WTC11 (cell line): Measurements from ENCODE around the gene VCX3B. TPM values are rescaled to one million over a fixed set of nuclear protein-coding genes. Genes with fewer than 3 reads are reported as not detected.

Experiments
- ATAC-seq: fragments of 200-7000 bp; cut with Tn5 transposase; 2 replicates; pipeline ENCODE4 v1.10.0; 2021; ENCODE audit warnings: mild to moderate bottlenecking, moderate library complexity
- CTCF ChIA-PET: fragments of 300-600 bp; sonication (Branson Sonifier 250); formaldehyde crosslinking; loops from one replicate; lab custom pipeline; 2021; ENCODE audit warnings: antibody characterized with exemption; lab: Charles Lee
- POLR2A ChIA-PET: fragments of 350-600 bp; sonication (Branson Sonifier 250); formaldehyde crosslinking; loops from one replicate; lab custom pipeline; 2021; ENCODE audit warnings: antibody characterized with exemption; lab: Charles Lee
- DNase-seq: peaks from one replicate; pipeline ENCODE4 v3.0.0; 2021; ENCODE audit warnings: low spot score
- H3K27ac Mint-ChIP-seq: 2 replicates; pipeline ENCODE4 v1.8.0; 2021; ENCODE audit warnings: mixed read lengths
- H3K27me3 Mint-ChIP-seq: 2 replicates; pipeline ENCODE4 v1.8.0; 2021; ENCODE audit warnings: low read depth, mild to moderate bottlenecking, moderate library complexity, mixed read lengths
- H3K36me3 Mint-ChIP-seq: 2 replicates; pipeline ENCODE4 v1.8.0; 2021; ENCODE audit warnings: mixed read lengths
- H3K4me1 Mint-ChIP-seq: 2 replicates; pipeline ENCODE4 v1.8.0; 2022; ENCODE audit warnings: mixed read lengths
- H3K4me3 Mint-ChIP-seq: 2 replicates; pipeline ENCODE4 v1.8.0; 2021; ENCODE audit warnings: mild to moderate bottlenecking, moderate library complexity, mixed read lengths
- H3K9me3 Mint-ChIP-seq: 2 replicates; pipeline ENCODE4 v1.8.0; 2021; ENCODE audit warnings: mixed read lengths
- FOXP1 ChIP-seq: sonication (generic); formaldehyde crosslinking; IDR thresholded peaks from 2 replicates; pipeline ENCODE4 v1.8.0; 2022; ENCODE audit warnings: missing genetic modification reagents, mild to moderate bottlenecking, moderate library complexity, borderline replicate concordance
- GRHL2 ChIP-seq: fragments of 250-450 bp; sonication (Bioruptor Pico); IDR thresholded peaks from 2 replicates; pipeline ENCODE4 v1.8.0; 2022; ENCODE audit warnings: mild to moderate bottlenecking, moderate library complexity; ENCODE audit not compliant: insufficient replicate concordance, severe bottlenecking
- NFYB ChIP-seq: sonication (generic); formaldehyde crosslinking; conservative IDR thresholded peaks from 2 replicates; pipeline ENCODE4 v1.8.0; 2022; ENCODE audit warnings: low read depth, missing genetic modification reagents
- NR3C1 ChIP-seq: sonication (generic); formaldehyde crosslinking; conservative IDR thresholded peaks from 2 replicates; pipeline ENCODE4 v1.8.1; 2023; ENCODE audit warnings: low read depth, mild to moderate bottlenecking, missing genetic modification reagents
- PRRX2 ChIP-seq: fragments of 250-450 bp; sonication (Bioruptor Pico); IDR thresholded peaks from 2 replicates; pipeline ENCODE4 v1.8.0; 2021; ENCODE audit warnings: mild to moderate bottlenecking
- RELA ChIP-seq: sonication (generic); formaldehyde crosslinking; IDR thresholded peaks from 2 replicates; pipeline ENCODE4 v1.8.1; 2022; ENCODE audit warnings: missing genetic modification reagents, mild to moderate bottlenecking, borderline replicate concordance
- ZNF416 ChIP-seq: fragments of 250-450 bp; sonication (Bioruptor Pico); IDR thresholded peaks from 2 replicates; pipeline ENCODE4 v1.9.0; 2021; ENCODE audit warnings: mild to moderate bottlenecking, inconsistent platforms
- total RNA-seq: library from RNA; stranded (reverse); gene quantifications from 3 replicates; pipeline ENCODE4 v1.2.3, GENCODE V29; 2021
- TF ChIP-seq, protein P1 (sequence below): sonication (generic); formaldehyde crosslinking; IDR thresholded peaks from 2 replicates; pipeline ENCODE4 v1.8.0; 2022; ENCODE audit warnings: missing genetic modification reagents
- TF ChIP-seq, protein P2 (sequence below): sonication (generic); formaldehyde crosslinking; IDR thresholded peaks from 2 replicates; pipeline ENCODE4 v1.8.1; 2023; ENCODE audit warnings: mild to moderate bottlenecking, missing genetic modification reagents
- TF ChIP-seq, protein P3 (sequence below): sonication (generic); formaldehyde crosslinking; IDR thresholded peaks from 2 replicates; pipeline ENCODE4 v1.8.1; 2023; ENCODE audit warnings: mild to moderate bottlenecking, missing genetic modification reagents, moderate library complexity
- TF ChIP-seq, protein P4 (sequence below): sonication (generic); formaldehyde crosslinking; IDR thresholded peaks from 2 replicates; pipeline ENCODE4 v1.8.1; 2022; ENCODE audit warnings: low read depth, mild to moderate bottlenecking, moderate library complexity, missing genetic modification reagents, borderline replicate concordance
- TF ChIP-seq, protein P5 (sequence below): fragments of 250-450 bp; sonication (Bioruptor Pico); IDR thresholded peaks from 2 replicates; pipeline ENCODE4 v1.9.0; 2021; ENCODE audit warnings: mild to moderate bottlenecking, borderline replicate concordance
- TF ChIP-seq, protein P6 (sequence below): sonication (generic); formaldehyde crosslinking; IDR thresholded peaks from 2 replicates; pipeline ENCODE4 v1.8.0; 2022; ENCODE audit warnings: mild to moderate bottlenecking, missing genetic modification reagents
- TF ChIP-seq, protein P7 (sequence below): sonication (generic); formaldehyde crosslinking; IDR thresholded peaks from 2 replicates; pipeline ENCODE4 v1.8.1; 2023; ENCODE audit warnings: mild to moderate bottlenecking, moderate library complexity, missing genetic modification reagents
- TF ChIP-seq, protein P8 (sequence below): sonication (generic); formaldehyde crosslinking; IDR thresholded peaks from 2 replicates; pipeline ENCODE4 v1.8.0; 2023; ENCODE audit warnings: missing genetic modification reagents
- TF ChIP-seq, protein P9 (sequence below): fragments of 250-450 bp; sonication (Bioruptor Pico); IDR thresholded peaks from 2 replicates; pipeline ENCODE4 v1.9.0; 2021; ENCODE audit warnings: mild to moderate bottlenecking

VCX3B gene
- total RNA-seq, 1 experiment from 2014 or later, result not detected

DNA sequence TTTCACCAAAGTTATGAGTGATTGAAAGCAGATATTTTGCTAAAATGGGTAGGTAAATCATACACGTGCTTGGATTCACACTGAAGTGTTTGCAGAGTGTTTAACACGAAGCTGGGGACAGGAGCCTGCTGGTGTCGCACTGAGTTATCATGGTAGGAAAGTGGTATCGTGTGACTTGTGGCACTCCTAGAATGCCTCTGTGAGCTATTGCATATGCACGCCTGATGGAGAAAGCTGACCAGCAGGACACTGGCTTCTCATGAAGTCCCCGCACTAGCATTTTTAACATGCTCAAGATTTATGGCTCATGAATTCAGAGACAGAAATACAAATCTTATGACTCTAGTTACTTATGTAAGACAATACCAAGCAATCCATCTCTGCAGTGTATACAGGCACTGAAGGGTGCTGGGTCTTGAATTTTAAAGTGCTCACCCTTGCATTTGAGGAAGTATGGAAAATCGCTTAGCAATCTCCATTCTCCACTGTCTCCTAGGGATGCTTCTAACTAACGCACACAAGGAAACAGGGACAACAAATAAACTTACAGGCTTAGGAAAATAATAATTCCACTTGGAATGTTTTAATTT is 19.8 kb downstream of the VCX3B start:
- ATAC-seq, result no peak
- H3K27ac Mint-ChIP-seq, result no peak overlapping the region
- H3K4me1 Mint-ChIP-seq, result no peaks in the 10 kb centered on the region
- TF ChIP-seq ZNF416 (CRISPR knock-in tag) (no peak), RELA (CRISPR knock-in tag) (no peak), NFYB (CRISPR knock-in tag) (no peak), NR3C1 (CRISPR knock-in tag) (no peak), GRHL2 (CRISPR knock-in tag) (no peak), PRRX2 (CRISPR knock-in tag) (no peak), FOXP1 (CRISPR knock-in tag) (no peak)
- TF ChIP-seq, protein P1, sequence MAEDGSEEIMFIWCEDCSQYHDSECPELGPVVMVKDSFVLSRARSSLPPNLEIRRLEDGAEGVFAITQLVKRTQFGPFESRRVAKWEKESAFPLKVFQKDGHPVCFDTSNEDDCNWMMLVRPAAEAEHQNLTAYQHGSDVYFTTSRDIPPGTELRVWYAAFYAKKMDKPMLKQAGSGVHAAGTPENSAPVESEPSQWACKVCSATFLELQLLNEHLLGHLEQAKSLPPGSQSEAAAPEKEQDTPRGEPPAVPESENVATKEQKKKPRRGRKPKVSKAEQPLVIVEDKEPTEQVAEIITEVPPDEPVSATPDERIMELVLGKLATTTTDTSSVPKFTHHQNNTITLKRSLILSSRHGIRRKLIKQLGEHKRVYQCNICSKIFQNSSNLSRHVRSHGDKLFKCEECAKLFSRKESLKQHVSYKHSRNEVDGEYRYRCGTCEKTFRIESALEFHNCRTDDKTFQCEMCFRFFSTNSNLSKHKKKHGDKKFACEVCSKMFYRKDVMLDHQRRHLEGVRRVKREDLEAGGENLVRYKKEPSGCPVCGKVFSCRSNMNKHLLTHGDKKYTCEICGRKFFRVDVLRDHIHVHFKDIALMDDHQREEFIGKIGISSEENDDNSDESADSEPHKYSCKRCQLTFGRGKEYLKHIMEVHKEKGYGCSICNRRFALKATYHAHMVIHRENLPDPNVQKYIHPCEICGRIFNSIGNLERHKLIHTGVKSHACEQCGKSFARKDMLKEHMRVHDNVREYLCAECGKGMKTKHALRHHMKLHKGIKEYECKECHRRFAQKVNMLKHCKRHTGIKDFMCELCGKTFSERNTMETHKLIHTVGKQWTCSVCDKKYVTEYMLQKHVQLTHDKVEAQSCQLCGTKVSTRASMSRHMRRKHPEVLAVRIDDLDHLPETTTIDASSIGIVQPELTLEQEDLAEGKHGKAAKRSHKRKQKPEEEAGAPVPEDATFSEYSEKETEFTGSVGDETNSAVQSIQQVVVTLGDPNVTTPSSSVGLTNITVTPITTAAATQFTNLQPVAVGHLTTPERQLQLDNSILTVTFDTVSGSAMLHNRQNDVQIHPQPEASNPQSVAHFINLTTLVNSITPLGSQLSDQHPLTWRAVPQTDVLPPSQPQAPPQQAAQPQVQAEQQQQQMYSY, result no peak
- TF ChIP-seq, protein P2, sequence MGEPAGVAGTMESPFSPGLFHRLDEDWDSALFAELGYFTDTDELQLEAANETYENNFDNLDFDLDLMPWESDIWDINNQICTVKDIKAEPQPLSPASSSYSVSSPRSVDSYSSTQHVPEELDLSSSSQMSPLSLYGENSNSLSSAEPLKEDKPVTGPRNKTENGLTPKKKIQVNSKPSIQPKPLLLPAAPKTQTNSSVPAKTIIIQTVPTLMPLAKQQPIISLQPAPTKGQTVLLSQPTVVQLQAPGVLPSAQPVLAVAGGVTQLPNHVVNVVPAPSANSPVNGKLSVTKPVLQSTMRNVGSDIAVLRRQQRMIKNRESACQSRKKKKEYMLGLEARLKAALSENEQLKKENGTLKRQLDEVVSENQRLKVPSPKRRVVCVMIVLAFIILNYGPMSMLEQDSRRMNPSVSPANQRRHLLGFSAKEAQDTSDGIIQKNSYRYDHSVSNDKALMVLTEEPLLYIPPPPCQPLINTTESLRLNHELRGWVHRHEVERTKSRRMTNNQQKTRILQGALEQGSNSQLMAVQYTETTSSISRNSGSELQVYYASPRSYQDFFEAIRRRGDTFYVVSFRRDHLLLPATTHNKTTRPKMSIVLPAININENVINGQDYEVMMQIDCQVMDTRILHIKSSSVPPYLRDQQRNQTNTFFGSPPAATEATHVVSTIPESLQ (CRISPR knock-in tag), result no peak
- TF ChIP-seq, protein P3, sequence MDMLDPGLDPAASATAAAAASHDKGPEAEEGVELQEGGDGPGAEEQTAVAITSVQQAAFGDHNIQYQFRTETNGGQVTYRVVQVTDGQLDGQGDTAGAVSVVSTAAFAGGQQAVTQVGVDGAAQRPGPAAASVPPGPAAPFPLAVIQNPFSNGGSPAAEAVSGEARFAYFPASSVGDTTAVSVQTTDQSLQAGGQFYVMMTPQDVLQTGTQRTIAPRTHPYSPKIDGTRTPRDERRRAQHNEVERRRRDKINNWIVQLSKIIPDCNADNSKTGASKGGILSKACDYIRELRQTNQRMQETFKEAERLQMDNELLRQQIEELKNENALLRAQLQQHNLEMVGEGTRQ (CRISPR knock-in tag), result no peak
- TF ChIP-seq, protein P4, sequence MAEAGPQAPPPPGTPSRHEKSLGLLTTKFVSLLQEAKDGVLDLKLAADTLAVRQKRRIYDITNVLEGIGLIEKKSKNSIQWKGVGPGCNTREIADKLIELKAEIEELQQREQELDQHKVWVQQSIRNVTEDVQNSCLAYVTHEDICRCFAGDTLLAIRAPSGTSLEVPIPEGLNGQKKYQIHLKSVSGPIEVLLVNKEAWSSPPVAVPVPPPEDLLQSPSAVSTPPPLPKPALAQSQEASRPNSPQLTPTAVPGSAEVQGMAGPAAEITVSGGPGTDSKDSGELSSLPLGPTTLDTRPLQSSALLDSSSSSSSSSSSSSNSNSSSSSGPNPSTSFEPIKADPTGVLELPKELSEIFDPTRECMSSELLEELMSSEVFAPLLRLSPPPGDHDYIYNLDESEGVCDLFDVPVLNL (CRISPR knock-in tag), result no peak
- TF ChIP-seq, protein P5, sequence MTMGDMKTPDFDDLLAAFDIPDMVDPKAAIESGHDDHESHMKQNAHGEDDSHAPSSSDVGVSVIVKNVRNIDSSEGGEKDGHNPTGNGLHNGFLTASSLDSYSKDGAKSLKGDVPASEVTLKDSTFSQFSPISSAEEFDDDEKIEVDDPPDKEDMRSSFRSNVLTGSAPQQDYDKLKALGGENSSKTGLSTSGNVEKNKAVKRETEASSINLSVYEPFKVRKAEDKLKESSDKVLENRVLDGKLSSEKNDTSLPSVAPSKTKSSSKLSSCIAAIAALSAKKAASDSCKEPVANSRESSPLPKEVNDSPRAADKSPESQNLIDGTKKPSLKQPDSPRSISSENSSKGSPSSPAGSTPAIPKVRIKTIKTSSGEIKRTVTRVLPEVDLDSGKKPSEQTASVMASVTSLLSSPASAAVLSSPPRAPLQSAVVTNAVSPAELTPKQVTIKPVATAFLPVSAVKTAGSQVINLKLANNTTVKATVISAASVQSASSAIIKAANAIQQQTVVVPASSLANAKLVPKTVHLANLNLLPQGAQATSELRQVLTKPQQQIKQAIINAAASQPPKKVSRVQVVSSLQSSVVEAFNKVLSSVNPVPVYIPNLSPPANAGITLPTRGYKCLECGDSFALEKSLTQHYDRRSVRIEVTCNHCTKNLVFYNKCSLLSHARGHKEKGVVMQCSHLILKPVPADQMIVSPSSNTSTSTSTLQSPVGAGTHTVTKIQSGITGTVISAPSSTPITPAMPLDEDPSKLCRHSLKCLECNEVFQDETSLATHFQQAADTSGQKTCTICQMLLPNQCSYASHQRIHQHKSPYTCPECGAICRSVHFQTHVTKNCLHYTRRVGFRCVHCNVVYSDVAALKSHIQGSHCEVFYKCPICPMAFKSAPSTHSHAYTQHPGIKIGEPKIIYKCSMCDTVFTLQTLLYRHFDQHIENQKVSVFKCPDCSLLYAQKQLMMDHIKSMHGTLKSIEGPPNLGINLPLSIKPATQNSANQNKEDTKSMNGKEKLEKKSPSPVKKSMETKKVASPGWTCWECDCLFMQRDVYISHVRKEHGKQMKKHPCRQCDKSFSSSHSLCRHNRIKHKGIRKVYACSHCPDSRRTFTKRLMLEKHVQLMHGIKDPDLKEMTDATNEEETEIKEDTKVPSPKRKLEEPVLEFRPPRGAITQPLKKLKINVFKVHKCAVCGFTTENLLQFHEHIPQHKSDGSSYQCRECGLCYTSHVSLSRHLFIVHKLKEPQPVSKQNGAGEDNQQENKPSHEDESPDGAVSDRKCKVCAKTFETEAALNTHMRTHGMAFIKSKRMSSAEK (CRISPR knock-in tag), result no peak
- TF ChIP-seq, protein P6, sequence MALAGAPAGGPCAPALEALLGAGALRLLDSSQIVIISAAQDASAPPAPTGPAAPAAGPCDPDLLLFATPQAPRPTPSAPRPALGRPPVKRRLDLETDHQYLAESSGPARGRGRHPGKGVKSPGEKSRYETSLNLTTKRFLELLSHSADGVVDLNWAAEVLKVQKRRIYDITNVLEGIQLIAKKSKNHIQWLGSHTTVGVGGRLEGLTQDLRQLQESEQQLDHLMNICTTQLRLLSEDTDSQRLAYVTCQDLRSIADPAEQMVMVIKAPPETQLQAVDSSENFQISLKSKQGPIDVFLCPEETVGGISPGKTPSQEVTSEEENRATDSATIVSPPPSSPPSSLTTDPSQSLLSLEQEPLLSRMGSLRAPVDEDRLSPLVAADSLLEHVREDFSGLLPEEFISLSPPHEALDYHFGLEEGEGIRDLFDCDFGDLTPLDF (CRISPR knock-in tag), result no peak
- TF ChIP-seq, protein P7, sequence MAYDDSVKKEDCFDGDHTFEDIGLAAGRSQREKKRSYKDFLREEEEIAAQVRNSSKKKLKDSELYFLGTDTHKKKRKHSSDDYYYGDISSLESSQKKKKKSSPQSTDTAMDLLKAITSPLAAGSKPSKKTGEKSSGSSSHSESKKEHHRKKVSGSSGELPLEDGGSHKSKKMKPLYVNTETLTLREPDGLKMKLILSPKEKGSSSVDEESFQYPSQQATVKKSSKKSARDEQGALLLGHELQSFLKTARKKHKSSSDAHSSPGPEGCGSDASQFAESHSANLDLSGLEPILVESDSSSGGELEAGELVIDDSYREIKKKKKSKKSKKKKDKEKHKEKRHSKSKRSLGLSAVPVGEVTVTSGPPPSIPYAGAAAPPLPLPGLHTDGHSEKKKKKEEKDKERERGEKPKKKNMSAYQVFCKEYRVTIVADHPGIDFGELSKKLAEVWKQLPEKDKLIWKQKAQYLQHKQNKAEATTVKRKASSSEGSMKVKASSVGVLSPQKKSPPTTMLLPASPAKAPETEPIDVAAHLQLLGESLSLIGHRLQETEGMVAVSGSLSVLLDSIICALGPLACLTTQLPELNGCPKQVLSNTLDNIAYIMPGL (CRISPR knock-in tag), result no peak
- TF ChIP-seq, protein P8, sequence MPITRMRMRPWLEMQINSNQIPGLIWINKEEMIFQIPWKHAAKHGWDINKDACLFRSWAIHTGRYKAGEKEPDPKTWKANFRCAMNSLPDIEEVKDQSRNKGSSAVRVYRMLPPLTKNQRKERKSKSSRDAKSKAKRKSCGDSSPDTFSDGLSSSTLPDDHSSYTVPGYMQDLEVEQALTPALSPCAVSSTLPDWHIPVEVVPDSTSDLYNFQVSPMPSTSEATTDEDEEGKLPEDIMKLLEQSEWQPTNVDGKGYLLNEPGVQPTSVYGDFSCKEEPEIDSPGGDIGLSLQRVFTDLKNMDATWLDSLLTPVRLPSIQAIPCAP, result no peak
- TF ChIP-seq, protein P9, sequence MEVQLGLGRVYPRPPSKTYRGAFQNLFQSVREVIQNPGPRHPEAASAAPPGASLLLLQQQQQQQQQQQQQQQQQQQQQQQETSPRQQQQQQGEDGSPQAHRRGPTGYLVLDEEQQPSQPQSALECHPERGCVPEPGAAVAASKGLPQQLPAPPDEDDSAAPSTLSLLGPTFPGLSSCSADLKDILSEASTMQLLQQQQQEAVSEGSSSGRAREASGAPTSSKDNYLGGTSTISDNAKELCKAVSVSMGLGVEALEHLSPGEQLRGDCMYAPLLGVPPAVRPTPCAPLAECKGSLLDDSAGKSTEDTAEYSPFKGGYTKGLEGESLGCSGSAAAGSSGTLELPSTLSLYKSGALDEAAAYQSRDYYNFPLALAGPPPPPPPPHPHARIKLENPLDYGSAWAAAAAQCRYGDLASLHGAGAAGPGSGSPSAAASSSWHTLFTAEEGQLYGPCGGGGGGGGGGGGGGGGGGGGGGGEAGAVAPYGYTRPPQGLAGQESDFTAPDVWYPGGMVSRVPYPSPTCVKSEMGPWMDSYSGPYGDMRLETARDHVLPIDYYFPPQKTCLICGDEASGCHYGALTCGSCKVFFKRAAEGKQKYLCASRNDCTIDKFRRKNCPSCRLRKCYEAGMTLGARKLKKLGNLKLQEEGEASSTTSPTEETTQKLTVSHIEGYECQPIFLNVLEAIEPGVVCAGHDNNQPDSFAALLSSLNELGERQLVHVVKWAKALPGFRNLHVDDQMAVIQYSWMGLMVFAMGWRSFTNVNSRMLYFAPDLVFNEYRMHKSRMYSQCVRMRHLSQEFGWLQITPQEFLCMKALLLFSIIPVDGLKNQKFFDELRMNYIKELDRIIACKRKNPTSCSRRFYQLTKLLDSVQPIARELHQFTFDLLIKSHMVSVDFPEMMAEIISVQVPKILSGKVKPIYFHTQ (CRISPR knock-in tag), result no peak
- TF ChIP-seq, all 79 proteins: peak for 0
- ChIA-PET POLR2A (no interaction called here), CTCF (no interaction called here)
- H3K4me3 Mint-ChIP-seq, result no peak overlapping the region
- H3K9me3 Mint-ChIP-seq, result no peaks in the 10 kb centered on the region
- no peaks in the 10 kb centered on the region for H3K36me3 Mint-ChIP-seq
- H3K27me3 Mint-ChIP-seq, result no peaks in the 10 kb centered on the region
- no peak for DNase-seq
